NAMALWA (cell line): ENCODE results near the gene S100A4.

Experiments
- DNase-seq: peaks from one replicate; pipeline ENCODE4 v3.0.0-alpha.2; 2015; ENCODE audit warnings: low spot score

The S100A4 gene

GRCh38 chr1:153547560-153548551, 2.2 kb upstream of the S100A4 start:
- no peak for DNase-seq

- DNase-seq, result no peak
Observed at GRCh38 chr1:153546796-153547559, 1.4 kb upstream of the S100A4 start.

- DNase-seq, result no peak
Observed at GRCh38 chr1:153546371-153546770, 765 bp upstream of the S100A4 start.

- DNase-seq, result no peak
Observed at GRCh38 chr1:153544453-153545066, 1.0 kb downstream of the S100A4 start.

- no peak for DNase-seq
Observed at GRCh38 chr1:153543736-153544135, 1.9 kb downstream of the S100A4 start.

GRCh38 chr1:153542956-153543711, 2.5 kb downstream of the S100A4 start:
- DNase-seq, result no peak

- no peak for DNase-seq
Observed at GRCh38 chr1:153541641-153542590, 3.7 kb downstream of the S100A4 start.

- DNase-seq, result no peak
Observed at GRCh38 chr1:153540394-153541361, 4.9 kb downstream of the S100A4 start, which contains the start of gene S100A5. Gene S100A5, minus strand, starts transcription at chr1:153540934. Its CDS starts 743 bp downstream, at chr1:153540191.

GRCh38 chr1:153539395-153540093, 6.1 kb downstream of the S100A4 start:
- DNase-seq, result no peak

- DNase-seq, result no peak
Observed at GRCh38 chr1:153538315-153538821, 7.2 kb downstream of the S100A4 start.

GRCh38 chr1:153537376-153537730, 8.3 kb downstream of the S100A4 start:
- no peak for DNase-seq

- no peak for DNase-seq
Observed at GRCh38 chr1:153536671-153537375, 8.8 kb downstream of the S100A4 start.

- DNase-seq, result no peak
Observed at GRCh38 chr1:153536012-153536670, 9.5 kb downstream of the S100A4 start.

GRCh38 chr1:153535242-153536011, 10.2 kb downstream of the S100A4 start, which contains the start of gene S100A6:
Gene S100A6, minus strand, starts transcription at chr1:153535991. Its CDS starts 652 bp downstream, at chr1:153535339.
- no peak for DNase-seq

- DNase-seq, result no peak
Observed at GRCh38 chr1:153534925-153535241, 10.7 kb downstream of the S100A4 start.

GRCh38 chr1:153534226-153534924, 11.2 kb downstream of the S100A4 start:
- no peak for DNase-seq
